ENCODE measurements around the gene NANOS3. TPM values are rescaled to one million over a fixed set of nuclear protein-coding genes. Genes with fewer than 3 reads are reported as not detected.

Gene NANOS3
- total RNA-seq, 2 experiments from 2014 or later = 1.1 to 2.7 TPM

DNA sequence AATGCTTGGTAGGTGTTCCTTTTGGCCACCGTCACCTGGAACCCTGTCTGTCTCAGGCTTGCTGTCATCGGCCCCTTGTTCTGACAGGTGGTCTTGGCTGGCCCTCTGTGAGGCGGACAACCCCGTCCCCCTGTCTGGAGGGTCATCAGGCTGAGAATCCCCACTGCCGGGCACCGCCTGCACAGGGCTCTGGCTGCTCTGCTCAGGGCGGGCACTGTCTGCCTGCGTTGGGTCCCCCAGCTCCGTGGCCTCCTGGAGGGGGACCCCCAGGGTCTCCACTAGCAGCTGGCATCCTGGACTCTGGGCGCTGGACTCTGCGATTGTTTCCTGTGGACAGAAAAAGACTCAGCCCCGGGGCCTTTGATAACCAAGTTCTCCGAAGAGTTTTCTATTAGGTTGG lies 13.2 kb downstream of the NANOS3 start:
- Mint-ChIP-seq H3K4me3 (no peak overlapping the region), H3K27ac (no peak overlapping the region), H3K36me3 (no peaks in the 10 kb centered on the region), H3K27me3 (no peaks in the 10 kb centered on the region), H3K4me1 (ENCODE audit: low read depth) (no peaks in the 10 kb centered on the region), H3K9me3 (no peaks in the 10 kb centered on the region)
- no peak for DNase-seq
- ChIA-PET POLR2A (no interaction called here), CTCF (no interaction called here)
- intact Hi-C loops (cut with micrococcal nuclease) = no loop called here

DNA sequence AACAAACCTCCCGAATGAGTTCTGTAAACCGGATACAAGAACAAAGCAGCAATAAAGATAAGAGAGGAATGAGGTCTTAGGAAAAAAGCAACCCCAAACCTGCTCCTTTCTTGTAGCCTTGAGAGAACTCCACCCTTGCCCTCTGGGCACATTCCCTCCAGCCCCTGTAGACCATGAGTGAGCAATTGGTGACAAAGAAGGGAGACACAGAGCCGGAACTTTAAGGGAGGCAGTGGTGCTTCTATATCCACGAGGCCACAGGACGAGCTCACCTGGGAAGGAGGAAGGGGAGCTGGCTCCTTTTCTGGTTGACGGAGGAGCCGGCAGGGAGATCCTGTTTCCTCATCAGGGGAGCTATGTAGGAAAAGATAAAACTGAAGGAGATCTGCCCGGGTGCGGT lies 15.9 kb downstream of the NANOS3 start:
- no peak overlapping the region for H3K27ac Mint-ChIP-seq
- POLR2A ChIA-PET = no interaction called here
- intact Hi-C loops (cut with micrococcal nuclease) = no loop called here
- H3K9me3 Mint-ChIP-seq = no peaks in the 10 kb centered on the region
- H3K36me3 Mint-ChIP-seq = no peaks in the 10 kb centered on the region
- no peak overlapping the region for H3K4me3 Mint-ChIP-seq
- CTCF ChIA-PET = no interaction called here
- no peaks in the 10 kb centered on the region for H3K4me1 Mint-ChIP-seq (ENCODE audit: low read depth)
- DNase-seq = no peak
- H3K27me3 Mint-ChIP-seq = no peaks in the 10 kb centered on the region

DNA sequence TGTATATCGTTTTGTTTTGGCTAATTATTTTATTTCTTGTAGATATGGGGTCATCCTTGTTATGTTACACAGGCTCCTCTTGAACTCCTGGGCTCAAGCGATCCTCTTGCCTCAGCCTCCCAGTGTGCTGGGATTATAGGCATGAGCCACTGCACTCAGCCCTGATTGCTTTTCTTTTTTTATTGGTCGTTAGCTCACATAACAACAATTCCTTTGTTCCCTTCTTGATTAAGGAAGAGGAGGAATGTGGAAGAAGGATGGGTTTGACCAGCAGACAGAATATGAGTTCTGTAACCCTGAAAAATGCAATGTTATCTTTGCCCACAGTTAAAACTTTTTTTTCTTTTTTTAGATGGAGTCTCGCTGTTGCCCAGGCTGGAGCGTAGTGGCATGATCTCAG lies 17.6 kb downstream of the NANOS3 start:
- POLR2A ChIA-PET = no interaction called here
- no peak for DNase-seq

DNA sequence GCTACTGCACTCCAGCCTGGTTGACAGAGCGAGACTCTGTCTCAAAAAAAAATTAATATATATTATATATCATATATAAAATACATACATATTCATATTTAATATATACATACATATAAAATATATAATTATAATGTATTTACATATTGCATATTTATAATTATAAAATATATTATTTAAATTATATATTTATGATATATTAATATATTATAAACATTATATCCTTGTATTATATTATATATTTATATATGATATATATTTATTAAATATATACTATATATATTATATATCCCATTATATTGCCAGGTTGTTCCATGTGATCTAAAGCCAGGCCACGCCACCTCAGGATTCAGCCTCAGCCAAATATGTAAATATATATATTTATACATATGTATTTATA lies 19.3 kb downstream of the NANOS3 start:
- intact Hi-C loops (cut with micrococcal nuclease) = no loop called here
- CTCF ChIA-PET = no interaction called here
- no peaks in the 10 kb centered on the region for H3K27me3 Mint-ChIP-seq
- H3K4me3 Mint-ChIP-seq = no peak overlapping the region
- no peak for DNase-seq
- no peaks in the 10 kb centered on the region for H3K9me3 Mint-ChIP-seq
- POLR2A ChIA-PET = no interaction called here
- no peak overlapping the region for H3K27ac Mint-ChIP-seq
- no peaks in the 10 kb centered on the region for H3K36me3 Mint-ChIP-seq
- H3K4me1 Mint-ChIP-seq (ENCODE audit: low read depth) = no peaks in the 10 kb centered on the region

More for the DNA sequence above, 17.6 kb downstream of the NANOS3 start:
- H3K27me3 Mint-ChIP-seq = no peaks in the 10 kb centered on the region
- intact Hi-C loops (cut with micrococcal nuclease) = no loop called here
- no peaks in the 10 kb centered on the region for H3K36me3 Mint-ChIP-seq
- CTCF ChIA-PET = no interaction called here
- no peaks in the 10 kb centered on the region for H3K9me3 Mint-ChIP-seq
- no peaks in the 10 kb centered on the region for H3K4me1 Mint-ChIP-seq (ENCODE audit: low read depth)
- no peak overlapping the region for H3K27ac Mint-ChIP-seq
- H3K4me3 Mint-ChIP-seq = no peak overlapping the region

DNA sequence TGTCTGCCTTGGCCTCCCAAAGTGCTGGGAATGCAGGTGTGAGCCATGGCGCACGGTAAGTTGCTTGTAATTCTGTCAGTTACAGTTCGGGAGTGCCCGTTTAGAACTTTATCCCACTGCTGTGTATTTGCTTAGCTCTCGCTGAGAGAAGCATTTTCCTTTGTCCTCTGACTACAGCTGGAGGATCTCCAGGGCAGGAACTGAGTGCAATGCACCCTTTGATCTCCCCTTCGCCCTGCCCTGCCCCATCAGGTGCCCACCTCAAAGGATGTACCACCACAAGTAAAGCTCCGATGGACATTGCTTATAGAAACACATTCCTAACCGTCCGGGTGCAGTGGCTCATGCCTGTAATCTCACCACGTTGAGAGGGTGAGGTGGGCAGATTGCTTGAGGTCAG lies 22.5 kb downstream of the NANOS3 start:
- no peak for DNase-seq
- Mint-ChIP-seq H3K4me1 (ENCODE audit: low read depth) (peaks cover 4% of the 10 kb centered on the region), H3K27ac (no peak overlapping the region), H3K9me3 (no peaks in the 10 kb centered on the region), H3K36me3 (no peaks in the 10 kb centered on the region), H3K27me3 (no peaks in the 10 kb centered on the region), H3K4me3 (no peak overlapping the region)
- ChIA-PET CTCF (interaction anchor here (1.5 kb wide), 1 partner anchor 149 kb away, joined by 3 read pairs; no protein-coding TSS in a partner anchor), POLR2A (no interaction called here)
- intact Hi-C loops (cut with micrococcal nuclease) = no loop called here

DNA sequence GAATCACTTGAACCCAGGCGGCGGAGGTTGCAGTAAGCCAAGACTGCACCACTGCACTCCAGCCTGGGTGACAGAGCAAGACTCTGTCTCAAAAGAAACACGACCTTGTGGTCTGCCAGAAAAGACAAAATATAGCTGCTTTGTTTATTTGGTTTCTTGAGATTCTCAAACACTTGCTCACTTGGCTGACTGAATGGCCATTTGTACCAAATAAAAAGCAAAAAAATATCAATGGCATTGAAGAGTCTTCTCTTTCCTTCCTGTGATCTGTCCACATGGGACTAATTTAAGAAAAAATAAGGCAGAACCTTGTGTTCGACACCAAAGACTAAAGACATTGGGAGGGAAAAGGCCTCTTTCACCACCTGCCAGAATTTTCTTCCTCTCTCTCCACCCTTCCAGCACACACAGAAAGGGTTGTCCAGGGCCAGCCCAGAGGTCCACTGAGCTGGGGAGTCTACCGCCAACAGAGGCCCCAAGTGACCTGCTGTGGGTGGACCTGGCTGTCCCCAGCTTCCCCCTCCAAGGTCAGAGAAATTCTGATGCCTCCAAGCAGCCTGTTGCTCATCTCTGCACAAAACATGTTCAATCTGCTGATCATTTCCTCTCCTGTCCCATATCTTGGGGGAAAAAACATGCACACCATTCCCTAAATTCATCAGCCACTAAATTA lies 23.1 kb downstream of the NANOS3 start:
- ChIA-PET CTCF (interaction anchor here (1.5 kb wide), 1 partner anchor 148 kb away, joined by 3 read pairs; no protein-coding TSS in a partner anchor), POLR2A (no interaction called here)
- Mint-ChIP-seq H3K4me1 (ENCODE audit: low read depth) (peaks cover 8% of the 10 kb centered on the region), H3K4me3 (no peak overlapping the region), H3K27me3 (no peaks in the 10 kb centered on the region), H3K27ac (no peak overlapping the region), H3K9me3 (no peaks in the 10 kb centered on the region), H3K36me3 (no peaks in the 10 kb centered on the region)
- no peak for DNase-seq
- intact Hi-C loops (cut with micrococcal nuclease) = loop anchor here (5.0 kb wide), 1 partner anchor 157 kb away; no protein-coding TSS in a partner anchor

DNA sequence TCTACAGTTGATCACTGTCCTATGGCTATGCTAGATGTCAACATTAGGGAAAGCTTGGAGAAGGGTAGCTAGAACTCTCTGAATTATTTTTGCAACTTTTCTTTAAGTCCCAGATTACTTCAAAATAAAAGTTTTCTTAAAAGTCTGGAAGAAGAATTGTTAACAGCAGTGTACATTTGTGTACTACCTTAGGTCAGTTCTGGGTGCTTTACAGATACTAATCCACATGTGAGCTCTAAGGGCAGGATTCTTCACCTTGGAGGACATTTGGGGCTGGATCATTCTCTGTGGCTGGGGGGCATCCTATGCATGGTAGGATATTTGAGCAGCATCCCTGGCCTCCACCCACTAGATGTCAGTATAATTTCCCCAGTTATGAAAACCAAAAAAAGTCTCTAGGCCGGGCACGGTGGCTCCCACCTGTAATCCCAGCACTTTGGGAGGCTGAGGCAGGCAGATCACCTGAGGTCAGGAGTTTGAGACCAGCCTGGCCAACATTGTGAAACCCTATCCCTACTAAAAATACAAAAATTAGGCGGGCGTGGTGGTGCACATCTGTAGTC lies 26.1 kb downstream of the NANOS3 start:
- ChIA-PET POLR2A (interaction anchor here (0.6 kb wide), 1 partner anchor 746 kb away, joined by 3 read pairs; no protein-coding TSS in a partner anchor), CTCF (interaction anchor here (0.6 to 3.8 kb wide), 17 partner anchors 8 to 445 kb away, joined by 3 to 16 read pairs (median 4); partner anchors contain the start of gene IL27RA)
- DNase-seq = peak; percentile 57
- Mint-ChIP-seq H3K9me3 (no peaks in the 10 kb centered on the region), H3K4me3 (no peak overlapping the region), H3K27ac (no peak overlapping the region), H3K27me3 (no peaks in the 10 kb centered on the region), H3K36me3 (peaks cover 3% of the 10 kb centered on the region), H3K4me1 (ENCODE audit: low read depth) (peaks cover 23% of the 10 kb centered on the region)
- intact Hi-C loops (cut with micrococcal nuclease) = loop anchor here (5.0 kb wide), 1 partner anchor 154 kb away; no protein-coding TSS in a partner anchor

DNA sequence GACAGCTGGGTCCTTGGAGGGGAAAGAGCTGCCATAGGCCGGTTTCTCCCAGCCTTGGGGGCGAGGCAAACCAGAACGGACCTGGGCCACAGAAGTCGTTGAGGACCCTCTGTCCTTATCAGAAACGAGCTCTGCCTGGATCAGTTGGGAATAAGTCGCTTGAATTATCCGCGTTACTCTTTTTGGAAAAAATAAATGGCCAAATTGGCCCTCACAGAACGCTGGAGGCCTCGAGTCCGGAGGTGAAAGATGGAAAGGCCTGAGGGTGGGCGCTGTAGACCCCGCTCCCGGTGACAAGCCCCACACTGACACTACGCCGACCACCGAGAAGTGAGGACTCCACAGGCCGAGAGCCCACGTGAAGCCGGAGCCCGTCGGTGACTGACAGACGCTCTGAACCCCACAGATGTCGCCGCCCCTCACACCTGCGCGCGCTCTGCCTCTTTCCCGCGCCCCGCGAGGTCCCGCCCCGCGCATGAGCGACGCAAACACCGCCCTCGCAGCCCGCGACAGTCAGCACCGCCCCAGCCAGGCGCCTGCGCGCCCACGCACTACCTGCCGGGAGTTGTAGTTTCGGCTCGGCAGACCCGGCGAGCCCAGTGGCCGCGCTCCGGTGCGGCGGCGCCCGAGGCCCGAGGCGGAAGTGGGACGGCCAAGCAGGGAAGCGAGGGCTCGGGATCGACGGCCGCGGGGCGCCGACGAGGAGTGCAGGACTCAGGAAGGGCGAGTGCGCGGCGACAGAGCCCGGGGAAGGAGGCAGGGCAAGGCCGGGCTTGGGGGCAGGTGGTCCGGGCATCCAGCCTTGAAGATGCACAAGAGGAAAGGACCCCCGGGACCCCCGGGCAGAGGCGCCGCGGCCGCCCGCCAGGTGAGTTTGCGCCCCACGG lies 28.9 kb downstream of the NANOS3 start, which contains the start of the genes BRME1 and CC2D1A:
Gene BRME1 (minus strand): TSS at position 484 of the 887 bp plus-strand sequence. CDS start 1,225 bp downstream, outside the sequence.
Gene CC2D1A (plus strand): TSS at position 568 of the 887 bp plus-strand sequence. CDS start 241 bp downstream, at position 809.
- ChIA-PET POLR2A (interaction anchor here (1.0 kb wide), 1 partner anchor 18 kb away, joined by 5 read pairs; no protein-coding TSS in a partner anchor), CTCF (interaction anchor here (0.6 to 1.5 kb wide), 5 partner anchors 25 to 1292 kb away, joined by 3 to 4 read pairs (median 3); no protein-coding TSS in a partner anchor)
- peaks cover 12% of the 10 kb centered on the region for H3K36me3 Mint-ChIP-seq
- H3K9me3 Mint-ChIP-seq = no peaks in the 10 kb centered on the region
- peak within 1 kb of the TSS; percentile 83 for H3K4me3 Mint-ChIP-seq
- peak; percentile 97 for DNase-seq
- peak within 1 kb of the TSS; percentile 86 for H3K27ac Mint-ChIP-seq
- no peaks in the 10 kb centered on the region for H3K27me3 Mint-ChIP-seq
- intact Hi-C loops (cut with micrococcal nuclease) = loop anchor here (1.0 kb wide), 2 partner anchors 45 to 100 kb away; partner anchors contain the start of gene RFX1
- H3K4me1 Mint-ChIP-seq (ENCODE audit: low read depth) = peaks cover 23% of the 10 kb centered on the region

DNA sequence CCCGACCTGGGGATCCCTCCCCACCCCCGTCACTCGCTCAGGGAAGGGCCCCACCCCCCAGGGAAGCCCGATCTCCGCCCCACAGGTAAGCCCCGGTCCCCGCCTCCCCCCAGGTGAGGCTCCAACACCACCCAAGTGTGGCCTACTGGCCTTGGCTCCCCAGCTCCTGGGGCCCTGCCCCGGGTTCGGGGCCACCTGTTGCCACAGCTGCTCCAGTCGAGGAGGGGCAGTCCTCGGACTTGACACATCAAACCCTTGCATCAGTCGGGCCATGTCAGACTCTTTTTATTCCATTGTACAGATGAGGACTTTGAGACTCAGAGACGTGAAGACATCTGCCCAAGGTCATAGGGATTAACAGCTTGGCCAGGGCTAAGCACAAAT lies 29.6 kb downstream of the NANOS3 start:
- CTCF ChIA-PET = interaction anchor here (0.7 to 1.6 kb wide), 5 partner anchors 15 to 167 kb away, joined by 4 to 7 read pairs (median 4); no protein-coding TSS in a partner anchor
- intact Hi-C loops (cut with micrococcal nuclease) = loop anchor here (1.0 kb wide), 2 partner anchors 45 to 100 kb away; partner anchors contain the start of gene RFX1
- Mint-ChIP-seq H3K9me3 (no peaks in the 10 kb centered on the region), H3K27me3 (no peaks in the 10 kb centered on the region), H3K4me1 (ENCODE audit: low read depth) (peaks cover 23% of the 10 kb centered on the region), H3K27ac (no peak overlapping the region), H3K36me3 (peaks cover 15% of the 10 kb centered on the region), H3K4me3 (peak overlapping the region; percentile 83)
- POLR2A ChIA-PET = no interaction called here
- DNase-seq = peak; percentile 43

DNA sequence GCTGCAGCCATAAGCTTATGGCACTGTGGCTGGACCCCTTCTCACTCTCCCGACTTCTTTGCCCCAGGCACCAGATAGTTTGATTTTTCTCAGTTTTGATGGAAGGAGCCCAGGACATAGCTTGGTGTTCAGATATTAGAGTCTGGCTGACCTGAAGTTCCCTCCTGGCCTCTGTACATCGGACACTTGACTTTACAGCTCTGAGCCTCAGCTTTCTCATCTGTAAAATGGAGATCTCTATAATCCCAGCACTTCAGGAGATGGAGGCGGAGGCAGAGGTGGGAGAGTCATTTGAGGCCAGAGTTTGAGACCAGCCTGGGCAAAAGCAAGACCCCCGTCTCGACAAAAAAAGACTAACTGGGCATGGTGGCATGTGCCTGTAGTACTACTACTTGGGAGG lies 30.0 kb downstream of the NANOS3 start:
- Mint-ChIP-seq H3K4me1 (ENCODE audit: low read depth) (peaks cover 23% of the 10 kb centered on the region), H3K36me3 (peaks cover 15% of the 10 kb centered on the region), H3K27me3 (no peaks in the 10 kb centered on the region), H3K27ac (no peak overlapping the region), H3K9me3 (no peaks in the 10 kb centered on the region), H3K4me3 (peak overlapping the region; percentile 83)
- intact Hi-C loops (cut with micrococcal nuclease) = loop anchor here (1.0 kb wide), 2 partner anchors 44 to 99 kb away; partner anchors contain the start of gene RFX1
- no peak for DNase-seq
- POLR2A ChIA-PET = no interaction called here
- CTCF ChIA-PET = interaction anchor here (0.7 to 1.6 kb wide), 4 partner anchors 15 to 152 kb away, joined by 4 to 7 read pairs (median 4); no protein-coding TSS in a partner anchor

DNA sequence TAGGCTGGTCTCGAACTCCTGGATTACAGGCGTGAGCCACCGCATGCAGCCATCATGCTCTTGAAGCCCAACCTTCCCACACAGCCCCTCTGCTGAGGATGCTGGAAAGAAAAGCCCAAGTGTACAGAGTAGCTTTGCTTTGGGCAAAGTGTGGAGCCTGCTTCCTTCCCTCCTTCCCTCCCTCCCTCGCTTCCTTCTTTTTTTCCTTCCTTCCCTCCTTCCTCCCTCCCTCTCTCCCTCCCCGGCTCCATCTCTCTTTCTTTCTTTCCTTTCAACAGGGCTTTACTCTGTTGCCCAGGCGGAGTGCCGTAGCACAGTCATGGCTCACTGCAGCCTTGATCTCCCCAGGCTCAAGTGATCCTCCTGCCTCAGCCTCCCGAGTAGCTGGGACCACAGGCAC lies 31.7 kb downstream of the NANOS3 start:
- ChIA-PET POLR2A (interaction anchor here (0.6 to 0.7 kb wide), 2 partner anchors 12 to 47 kb away, joined by 4 to 5 read pairs; no protein-coding TSS in a partner anchor), CTCF (interaction anchor here (0.6 kb wide), 1 partner anchor 140 kb away, joined by 3 read pairs; no protein-coding TSS in a partner anchor)
- intact Hi-C loops (cut with micrococcal nuclease) = no loop called here
- DNase-seq = no peak
- no peak overlapping the region for H3K4me3 Mint-ChIP-seq
- no peaks in the 10 kb centered on the region for H3K9me3 Mint-ChIP-seq
- peaks cover 21% of the 10 kb centered on the region for H3K36me3 Mint-ChIP-seq
- no peak overlapping the region for H3K27ac Mint-ChIP-seq
- H3K27me3 Mint-ChIP-seq = no peaks in the 10 kb centered on the region
- peaks cover 20% of the 10 kb centered on the region for H3K4me1 Mint-ChIP-seq (ENCODE audit: low read depth)

Measured in activated CD4-positive, alpha-beta memory T cell treated with anti-CD3 and anti-CD28 coated beads for 36 hours (primary cell).